ENCODE measurements around the gene TAF8.

GRCh38 chr6:42135722-42136121 is 85.4 kb downstream of the TAF8 start:
- no peak for TF ChIP-seq CTCF (IDR thresholded peaks at IDR 0.05)
- TF ChIP-seq POLR2AphosphoS5 (IDR thresholded peaks at IDR 0.05; ENCODE audit: insufficient read depth in 1 of 2, low read depth in 1 of 2) = no peak
